BE2C (cell line): Measurements from ENCODE around the gene ESYT3.
"Not testable (repeated sequence)": the region's sequence is repeated elsewhere in the genome, so short reads cannot be mapped to it uniquely, and the experiment has no call there.

Experiments
- DNase-seq: peaks from one replicate; pipeline ENCODE4 v3.0.0-alpha.2; 2020
- H3K27me3 ChIP-seq: fragments of 250-450 bp; sonication (Bioruptor Pico); 2 replicates; pipeline ENCODE4 v1.5.1; 2020; ENCODE audit warnings: mild to moderate bottlenecking
- H3K36me3 ChIP-seq: fragments of 250-450 bp; sonication (Bioruptor Pico); 2 replicates; pipeline ENCODE4 v1.5.1; 2020; ENCODE audit warnings: mild to moderate bottlenecking
- H3K4me1 ChIP-seq: fragments of 250-450 bp; sonication (Bioruptor Pico); 2 replicates; pipeline ENCODE4 v1.5.1; 2020
- H3K4me3 ChIP-seq: 2 replicates; pipeline ENCODE4 v1.5.1; 2011; ENCODE audit warnings: low read depth, low read length
- H3K9me3 ChIP-seq: fragments of 250-450 bp; sonication (Bioruptor Pico); 2 replicates; pipeline ENCODE4 v1.5.1; 2020
- TF ChIP-seq, protein P1 (sequence below): IDR thresholded peaks from 2 replicates; pipeline ENCODE4 v1.5.1; 2012; ENCODE audit warnings: mild to moderate bottlenecking, low read depth, low read length

The ESYT3 gene

DNA sequence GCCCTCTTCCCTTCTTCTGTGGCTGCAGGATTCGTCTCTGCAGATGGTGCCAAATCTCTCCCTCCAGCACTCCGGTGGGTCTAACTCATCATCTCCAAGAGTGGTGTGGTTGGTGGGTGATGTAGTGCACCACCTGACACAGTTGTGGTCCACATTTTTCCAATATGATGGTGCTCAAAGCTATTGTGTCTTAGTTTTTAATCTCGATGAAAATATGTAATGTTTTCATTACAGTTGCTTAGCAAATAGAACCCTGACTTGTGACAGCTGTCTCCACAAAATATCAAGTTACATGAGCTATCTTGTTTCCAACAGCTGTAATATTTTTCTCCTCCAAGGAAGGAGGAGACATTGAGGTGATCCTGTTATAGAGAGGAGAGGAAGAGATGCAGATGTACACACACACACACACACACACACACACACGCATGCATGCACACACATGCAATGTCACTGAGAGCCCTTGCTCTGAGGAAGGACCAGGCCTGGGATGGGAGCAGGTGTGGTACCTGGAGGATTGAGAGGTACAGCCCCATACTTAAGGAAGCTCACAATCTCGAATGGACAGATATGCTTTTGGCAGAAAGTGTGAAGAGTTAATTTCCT is 15.7 kb upstream of the ESYT3 start:
- Histone ChIP-seq H3K27me3 (peaks cover 6% of the 10 kb centered on the region), H3K4me1 (no peaks in the 10 kb centered on the region), H3K9me3 (no peaks in the 10 kb centered on the region), H3K4me3 (no peak overlapping the region), H3K36me3 (no peaks in the 10 kb centered on the region)
- TF ChIP-seq, protein P1, sequence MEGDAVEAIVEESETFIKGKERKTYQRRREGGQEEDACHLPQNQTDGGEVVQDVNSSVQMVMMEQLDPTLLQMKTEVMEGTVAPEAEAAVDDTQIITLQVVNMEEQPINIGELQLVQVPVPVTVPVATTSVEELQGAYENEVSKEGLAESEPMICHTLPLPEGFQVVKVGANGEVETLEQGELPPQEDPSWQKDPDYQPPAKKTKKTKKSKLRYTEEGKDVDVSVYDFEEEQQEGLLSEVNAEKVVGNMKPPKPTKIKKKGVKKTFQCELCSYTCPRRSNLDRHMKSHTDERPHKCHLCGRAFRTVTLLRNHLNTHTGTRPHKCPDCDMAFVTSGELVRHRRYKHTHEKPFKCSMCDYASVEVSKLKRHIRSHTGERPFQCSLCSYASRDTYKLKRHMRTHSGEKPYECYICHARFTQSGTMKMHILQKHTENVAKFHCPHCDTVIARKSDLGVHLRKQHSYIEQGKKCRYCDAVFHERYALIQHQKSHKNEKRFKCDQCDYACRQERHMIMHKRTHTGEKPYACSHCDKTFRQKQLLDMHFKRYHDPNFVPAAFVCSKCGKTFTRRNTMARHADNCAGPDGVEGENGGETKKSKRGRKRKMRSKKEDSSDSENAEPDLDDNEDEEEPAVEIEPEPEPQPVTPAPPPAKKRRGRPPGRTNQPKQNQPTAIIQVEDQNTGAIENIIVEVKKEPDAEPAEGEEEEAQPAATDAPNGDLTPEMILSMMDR = no peak
- DNase-seq = no peak

DNA sequence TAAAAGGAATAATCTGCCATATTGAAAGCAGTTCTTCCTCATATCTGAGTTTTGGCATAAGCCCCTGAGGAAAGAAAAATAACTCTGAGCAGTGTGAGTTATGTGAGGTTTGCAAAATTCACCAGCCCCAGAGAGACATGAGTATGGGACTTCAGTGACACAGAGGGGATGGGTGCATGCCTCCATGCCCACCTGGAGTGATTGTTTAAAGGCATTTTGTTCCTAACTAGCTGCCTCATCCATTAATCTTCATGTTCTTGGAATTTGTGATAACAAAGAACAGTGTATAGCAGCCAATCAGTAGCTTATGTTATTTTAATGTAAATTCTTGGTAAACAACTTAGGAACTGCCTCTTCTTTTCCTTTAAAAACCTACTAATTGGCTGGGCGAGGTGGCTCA is 11.1 kb upstream of the ESYT3 start:
- no peak for DNase-seq
- H3K36me3 ChIP-seq = no peaks in the 10 kb centered on the region
- no peaks in the 10 kb centered on the region for H3K4me1 ChIP-seq
- H3K27me3 ChIP-seq = no peaks in the 10 kb centered on the region; the same call in 1 of the 2 replicates
- TF ChIP-seq, protein P1 = no peak
- no peaks in the 10 kb centered on the region for H3K9me3 ChIP-seq
- H3K4me3 ChIP-seq = no peak overlapping the region

DNA sequence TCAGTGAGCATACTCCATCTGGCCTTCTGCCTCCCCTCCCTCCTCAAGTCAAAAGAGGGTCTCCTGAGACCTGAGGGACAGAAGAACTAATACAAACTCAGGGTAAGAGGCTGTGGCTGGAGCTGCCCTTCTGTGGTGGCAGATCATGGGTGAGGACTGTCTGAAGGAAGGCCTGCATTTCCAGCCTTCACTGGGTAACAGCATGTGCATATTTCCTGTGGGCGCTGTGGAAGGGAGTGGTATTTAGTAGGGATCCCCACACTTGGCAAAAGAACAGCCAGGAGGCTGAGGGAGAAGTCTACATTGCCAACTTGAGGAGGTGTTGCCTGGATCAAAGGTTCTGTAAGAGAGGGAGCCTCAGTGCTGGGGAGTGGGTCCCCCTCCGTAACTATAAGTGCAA is 10.1 kb upstream of the ESYT3 start:
- Histone ChIP-seq H3K36me3 (no peaks in the 10 kb centered on the region), H3K4me3 (no peak overlapping the region), H3K27me3 (no peaks in the 10 kb centered on the region; the same call in 1 of the 2 replicates), H3K4me1 (no peaks in the 10 kb centered on the region), H3K9me3 (no peaks in the 10 kb centered on the region)
- DNase-seq = no peak
- TF ChIP-seq, protein P1 = no peak

DNA sequence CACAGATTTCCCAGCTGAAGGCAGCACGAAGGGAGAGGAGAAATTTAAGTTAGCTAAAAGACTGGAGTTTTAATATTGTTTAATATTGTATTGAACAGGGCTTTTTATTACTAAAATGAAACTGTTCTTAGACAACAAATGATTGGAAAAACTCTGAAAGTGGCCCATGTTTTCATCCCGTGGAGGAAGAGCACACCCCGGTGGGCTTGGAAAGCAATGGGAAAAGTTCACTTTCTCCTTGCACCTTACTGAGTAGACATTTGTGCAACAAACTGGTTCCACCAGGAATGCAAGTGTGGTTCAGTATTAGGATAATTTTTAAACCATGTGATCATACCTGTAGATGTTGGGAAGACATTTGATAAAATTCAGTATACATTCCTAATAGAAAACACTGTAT is 8.2 kb upstream of the ESYT3 start:
- DNase-seq = no peak
- H3K27me3 ChIP-seq = no peaks in the 10 kb centered on the region; the same call in 1 of the 2 replicates
- H3K4me3 ChIP-seq = no peak overlapping the region
- TF ChIP-seq, protein P1 = peak; percentile 41
- H3K9me3 ChIP-seq = no peaks in the 10 kb centered on the region
- no peaks in the 10 kb centered on the region for H3K36me3 ChIP-seq
- H3K4me1 ChIP-seq = no peaks in the 10 kb centered on the region

DNA sequence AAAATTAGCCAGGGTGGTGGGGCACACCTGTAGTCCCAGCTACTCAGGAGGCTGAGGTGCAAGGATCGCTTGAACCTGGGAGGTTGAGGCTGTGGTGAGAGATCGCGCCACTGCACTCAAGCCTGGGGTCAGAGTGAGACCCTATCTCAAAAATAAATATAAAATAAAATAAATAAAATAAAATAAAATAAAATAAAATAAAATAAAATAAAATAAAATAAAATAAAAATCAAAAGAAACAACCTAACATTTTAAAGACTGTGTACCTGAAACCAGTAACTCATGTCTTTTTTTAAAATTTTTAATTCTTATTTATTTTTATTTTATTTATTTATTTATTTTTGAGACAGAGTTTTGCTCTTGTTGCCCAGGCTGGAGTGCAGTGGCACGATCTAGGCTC is 7.7 kb upstream of the ESYT3 start:
- H3K27me3 ChIP-seq, H3K4me1 ChIP-seq, H3K4me3 ChIP-seq, DNase-seq, H3K36me3 ChIP-seq, H3K9me3 ChIP-seq: not testable (repeated sequence)

DNA sequence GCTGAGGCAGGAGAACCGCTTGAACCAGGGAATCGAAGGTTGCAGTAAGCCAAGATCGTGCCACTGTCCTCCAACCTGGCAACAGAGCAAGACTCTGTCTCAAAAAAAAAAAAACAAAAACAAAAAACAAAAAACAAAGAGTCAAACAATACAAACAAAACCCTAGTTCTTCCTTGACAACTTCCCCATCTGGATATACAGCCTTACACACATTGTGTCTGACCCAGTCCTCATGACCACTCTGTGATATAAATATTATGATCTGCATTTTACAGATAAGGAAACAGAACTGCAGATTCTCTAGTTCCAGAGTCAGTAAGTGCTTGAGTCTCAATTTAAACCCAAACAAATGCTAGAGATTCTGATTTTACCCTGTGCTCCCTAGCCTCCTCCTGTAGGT is 4.8 kb upstream of the ESYT3 start:
- Histone ChIP-seq H3K36me3 (no peaks in the 10 kb centered on the region), H3K9me3 (peaks cover 4% of the 10 kb centered on the region; the same call in 1 of the 2 replicates), H3K4me3 (no peak overlapping the region), H3K27me3 (peaks cover 4% of the 10 kb centered on the region), H3K4me1 (no peaks in the 10 kb centered on the region)
- TF ChIP-seq, protein P1 = no peak
- no peak for DNase-seq
